Karpas-422 (cell line): Measurements from ENCODE around the gene HOXA10. TPM values are rescaled to one million over a fixed set of nuclear protein-coding genes. Genes with fewer than 3 reads are reported as not detected.

ENCODE experiments used
- DNase-seq: peaks from one replicate; pipeline ENCODE4 v3.0.0-alpha.2; 2015
- H2AFZ ChIP-seq: fragments of 200-600 bp; sonication (generic); 2 replicates; pipeline ENCODE4 v1.6.1; 2014; ENCODE audit warnings: antibody characterized with exemption, low read length, mixed read lengths
- H3K27ac ChIP-seq: fragments of 200-600 bp; sonication (generic); 2 replicates; pipeline ENCODE4 v1.5.1; 2014; ENCODE audit warnings: mild to moderate bottlenecking, low read length, moderate library complexity
- H3K27me3 ChIP-seq: fragments of 200-600 bp; sonication (generic); 2 replicates; pipeline ENCODE4 v1.6.1; 2014; ENCODE audit warnings: low read length, mixed read lengths
- H3K36me3 ChIP-seq: fragments of 200-600 bp; sonication (generic); 2 replicates; pipeline ENCODE4 v1.6.1; 2014; ENCODE audit warnings: low read length, mixed read lengths; ENCODE audit not compliant: insufficient read depth
- H3K4me1 ChIP-seq: fragments of 200-600 bp; sonication (generic); 2 replicates; pipeline ENCODE4 v1.6.1; 2014; ENCODE audit warnings: mild to moderate bottlenecking, low read length, mixed read lengths
- H3K4me2 ChIP-seq: fragments of 200-600 bp; sonication (generic); 2 replicates; pipeline ENCODE4 v1.6.1; 2014; ENCODE audit warnings: low read length, low read depth, mild to moderate bottlenecking; ENCODE audit not compliant: poor library complexity, severe bottlenecking
- H3K4me3 ChIP-seq: fragments of 200-600 bp; sonication (generic); 2 replicates; pipeline ENCODE4 v1.5.1; 2014; ENCODE audit warnings: mild to moderate bottlenecking, antibody characterized with exemption, low read length, mixed read lengths
- H3K79me2 ChIP-seq: fragments of 200-600 bp; sonication (generic); 2 replicates; pipeline ENCODE4 v1.6.1; 2014; ENCODE audit warnings: mild to moderate bottlenecking, low read length, mixed read lengths
- H3K9ac ChIP-seq: fragments of 200-600 bp; sonication (generic); 2 replicates; pipeline ENCODE4 v1.6.0; 2014; ENCODE audit warnings: low read length
- H3K9me2 ChIP-seq: fragments of 200-600 bp; sonication (generic), shearing (Covaris generic); replicated peaks from 2 replicates; pipeline ENCODE4 v1.6.0; 2014; ENCODE audit warnings: mild to moderate bottlenecking, low read length, moderate library complexity; ENCODE audit not compliant: insufficient read depth
- H3K9me3 ChIP-seq: fragments of 300-700, 200-600 bp; sonication (generic); 2 replicates; pipeline ENCODE4 v1.6.1; 2014; ENCODE audit warnings: low read length, mixed read lengths
- H4K20me1 ChIP-seq: fragments of 200-600 bp; sonication (generic); 2 replicates; pipeline ENCODE4 v1.6.1; 2014; ENCODE audit warnings: mild to moderate bottlenecking, antibody characterized with exemption, low read length, low read depth; ENCODE audit not compliant: insufficient read depth
- total RNA-seq: library from RNA; depleted of rRNA; stranded (reverse); fragments of >200 nt; shearing (Covaris generic); gene quantifications from 2 replicates; pipeline ENCODE4 v1.2.3, GENCODE V29; 2014; ENCODE audit warnings: low replicate concordance

HOXA10 gene
- total RNA-seq, 1 experiment from 2014 or later = not detected

GRCh38 chr7:27145165-27145913 is 28.8 kb downstream of the HOXA10 start:
- no peak overlapping the region for H2AFZ ChIP-seq
- H3K36me3 ChIP-seq = peaks cover 11% of the 10 kb centered on the region; the same call in 1 of the 2 replicates
- H3K9me3 ChIP-seq = no peaks in the 10 kb centered on the region
- H3K27ac ChIP-seq = no peak overlapping the region
- H4K20me1 ChIP-seq = no peaks in the 10 kb centered on the region
- H3K4me3 ChIP-seq = no peak overlapping the region
- no peak overlapping the region for H3K4me2 ChIP-seq
- no peaks in the 10 kb centered on the region for H3K27me3 ChIP-seq
- peaks cover 16% of the 10 kb centered on the region for H3K4me1 ChIP-seq
- H3K79me2 ChIP-seq = peaks cover 35% of the 10 kb centered on the region
- no peak overlapping the region for H3K9ac ChIP-seq
- H3K9me2 ChIP-seq = no peaks in the 10 kb centered on the region
- DNase-seq = no peak

- H3K27ac ChIP-seq = no peak overlapping the region
- peaks cover 16% of the 10 kb centered on the region for H3K4me1 ChIP-seq
- H3K9me2 ChIP-seq = no peaks in the 10 kb centered on the region
- no peak overlapping the region for H2AFZ ChIP-seq
- H3K9me3 ChIP-seq = no peaks in the 10 kb centered on the region
- no peak overlapping the region for H3K4me3 ChIP-seq
- H3K4me2 ChIP-seq = no peak overlapping the region
- no peak overlapping the region for H3K9ac ChIP-seq
- H4K20me1 ChIP-seq = no peaks in the 10 kb centered on the region
- H3K36me3 ChIP-seq = peaks cover 11% of the 10 kb centered on the region; the same call in 1 of the 2 replicates
- H3K27me3 ChIP-seq = no peaks in the 10 kb centered on the region
- peaks cover 29% of the 10 kb centered on the region for H3K79me2 ChIP-seq
- DNase-seq = no peak
Measured at GRCh38 chr7:27144781-27145164, 29.3 kb downstream of the HOXA10 start.

DNA sequence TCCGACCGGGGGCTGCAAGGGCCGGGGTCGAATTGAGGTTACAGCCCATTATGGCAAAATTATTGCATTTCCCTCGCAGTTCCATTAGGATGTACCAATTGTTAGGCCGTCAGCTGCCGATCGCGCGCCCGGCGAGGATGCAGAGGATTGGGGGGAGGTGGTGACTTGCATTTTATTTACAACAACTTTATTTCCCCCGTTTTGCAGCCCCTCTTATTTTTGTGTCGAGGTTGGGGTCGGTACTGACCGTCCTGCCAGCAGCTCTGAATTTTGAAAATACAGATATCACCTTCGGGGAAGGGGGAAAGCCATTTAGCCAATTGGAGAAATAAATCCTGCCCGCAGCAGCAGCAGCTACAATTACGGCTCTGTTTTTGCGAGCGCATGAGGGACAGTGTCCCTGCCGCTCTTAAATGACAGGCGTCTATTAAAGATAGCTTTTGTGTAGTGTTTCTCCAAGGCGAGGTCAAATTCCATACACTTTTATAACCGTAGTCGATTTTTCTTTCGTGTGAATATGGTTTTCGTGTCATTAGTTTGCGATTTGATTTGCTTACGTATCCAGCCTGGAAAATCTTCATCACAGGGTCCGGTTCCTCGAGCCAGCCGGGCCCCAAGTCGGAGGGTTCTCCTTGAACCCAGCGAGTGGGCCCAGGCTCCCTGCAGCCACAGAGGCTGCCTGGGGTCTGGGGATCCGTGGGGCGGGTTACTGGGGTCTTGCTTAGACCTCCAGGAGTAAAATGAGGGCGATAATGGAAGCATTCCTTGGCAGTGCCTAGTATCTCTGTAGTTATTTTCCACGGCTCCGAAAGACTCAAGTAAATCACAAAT is 30.0 kb downstream of the HOXA10 start:
- H3K4me1 ChIP-seq = peaks cover 13% of the 10 kb centered on the region
- H4K20me1 ChIP-seq = no peaks in the 10 kb centered on the region
- no peaks in the 10 kb centered on the region for H3K9me3 ChIP-seq
- H2AFZ ChIP-seq = no peak overlapping the region
- H3K9me2 ChIP-seq = no peaks in the 10 kb centered on the region
- no peaks in the 10 kb centered on the region for H3K27me3 ChIP-seq
- peaks cover 11% of the 10 kb centered on the region; the same call in 1 of the 2 replicates for H3K36me3 ChIP-seq
- no peak overlapping the region for H3K27ac ChIP-seq
- H3K4me2 ChIP-seq = no peak overlapping the region
- H3K4me3 ChIP-seq = no peak overlapping the region
- DNase-seq = no peak
- H3K9ac ChIP-seq = no peak overlapping the region
- H3K79me2 ChIP-seq = peaks cover 23% of the 10 kb centered on the region

DNA sequence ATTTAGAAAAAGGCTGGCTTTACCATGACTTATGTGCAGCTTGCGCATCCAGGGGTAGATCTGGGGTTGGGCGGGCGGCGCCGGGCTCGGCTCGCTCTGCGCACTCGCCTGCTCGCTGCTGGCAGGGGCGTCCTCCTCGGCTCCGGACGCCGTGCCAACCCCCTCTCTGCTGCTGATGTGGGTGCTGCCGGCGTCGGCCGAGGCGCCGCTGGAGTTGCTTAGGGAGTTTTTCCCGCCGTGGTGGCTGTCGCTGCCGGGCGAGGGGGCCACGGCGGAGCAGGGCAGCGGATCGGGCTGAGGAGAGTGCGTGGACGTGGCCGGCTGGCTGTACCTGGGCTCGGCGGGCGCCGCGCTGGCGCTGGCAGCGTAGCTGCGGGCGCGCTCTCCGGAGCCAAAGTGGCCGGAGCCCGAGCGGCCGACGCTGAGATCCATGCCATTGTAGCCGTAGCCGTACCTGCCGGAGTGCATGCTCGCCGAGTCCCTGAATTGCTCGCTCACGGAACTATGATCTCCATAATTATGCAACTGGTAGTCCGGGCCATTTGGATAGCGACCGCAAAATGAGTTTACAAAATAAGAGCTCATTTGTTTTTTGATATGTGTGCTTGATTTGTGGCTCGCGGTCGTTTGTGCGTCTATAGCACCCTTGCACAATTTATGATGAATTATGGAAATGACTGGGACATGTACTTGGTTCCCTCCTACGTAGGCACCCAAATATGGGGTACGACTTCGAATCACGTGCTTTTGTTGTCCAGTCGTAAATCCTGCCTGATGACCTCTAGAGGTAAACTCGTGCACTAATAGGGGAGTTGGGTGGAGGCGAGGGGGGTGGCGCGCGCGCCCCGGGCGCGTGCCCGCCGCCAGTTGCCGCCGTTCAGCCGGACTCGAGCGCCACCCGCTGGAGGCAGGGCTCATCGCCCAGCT is 30.8 kb downstream of the HOXA10 start, which contains the start of gene HOXA5:
HOXA5 (minus strand) TSS at position 659 of the 927 bp plus-strand sequence; CDS start at position 585, 74 bp downstream.
- Histone ChIP-seq H3K4me3 (no peak within 1 kb of the TSS), H3K27me3 (no peaks in the 10 kb centered on the region), H3K4me2 (no peak within 1 kb of the TSS), H4K20me1 (no peaks in the 10 kb centered on the region), H3K79me2 (peaks cover 14% of the 10 kb centered on the region), H3K9ac (no peak within 1 kb of the TSS), H2AFZ (no peak within 1 kb of the TSS), H3K9me2 (no peaks in the 10 kb centered on the region), H3K9me3 (no peaks in the 10 kb centered on the region), H3K36me3 (peaks cover 13% of the 10 kb centered on the region; the same call in 1 of the 2 replicates), H3K4me1 (peaks cover 4% of the 10 kb centered on the region), H3K27ac (no peak within 1 kb of the TSS)
- DNase-seq = no peak

- Histone ChIP-seq H3K9me2 (no peaks in the 10 kb centered on the region), H3K9ac (no peak overlapping the region), H3K79me2 (peaks cover 10% of the 10 kb centered on the region; the same call in 1 of the 2 replicates), H3K4me1 (no peaks in the 10 kb centered on the region), H3K27me3 (no peaks in the 10 kb centered on the region), H2AFZ (no peak overlapping the region), H3K4me3 (no peak overlapping the region), H4K20me1 (no peaks in the 10 kb centered on the region), H3K4me2 (no peak overlapping the region), H3K36me3 (peaks cover 19% of the 10 kb centered on the region; the same call in 1 of the 2 replicates), H3K9me3 (no peaks in the 10 kb centered on the region), H3K27ac (no peak overlapping the region)
- DNase-seq = no peak
Measured at GRCh38 chr7:27142580-27143022, 31.5 kb downstream of the HOXA10 start.

DNA sequence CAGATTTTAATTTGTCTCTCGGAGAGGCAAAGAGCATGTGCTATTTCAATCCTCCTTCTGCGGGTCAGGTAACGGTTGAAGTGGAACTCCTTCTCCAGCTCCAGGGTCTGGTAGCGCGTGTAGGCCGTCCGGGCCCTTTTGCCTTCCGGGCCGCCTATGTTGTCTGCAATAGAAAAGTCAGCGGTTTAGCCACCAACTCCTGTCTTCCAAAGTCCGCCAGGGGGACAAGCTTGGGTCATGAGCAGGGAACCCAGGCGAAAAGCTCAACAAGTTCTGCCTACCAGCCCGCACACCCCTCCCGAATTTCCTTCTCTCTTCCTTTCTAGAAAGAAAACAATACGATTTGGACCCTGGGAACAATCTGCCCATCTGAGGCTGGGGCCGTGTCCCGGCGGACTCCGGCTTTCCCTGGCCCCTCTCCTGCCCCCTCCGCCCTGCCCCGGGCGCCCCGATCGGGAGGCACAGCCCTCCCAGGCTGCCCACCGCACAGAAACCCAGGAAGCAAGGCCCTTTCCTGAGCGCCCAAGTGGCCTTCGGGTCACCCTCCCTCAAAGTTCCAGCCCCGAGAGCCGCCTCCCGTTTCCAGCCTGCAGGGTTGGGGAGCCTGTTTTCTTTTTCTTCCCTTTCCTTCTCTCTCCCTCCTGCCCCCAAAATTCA is 32.1 kb downstream of the HOXA10 start:
- H3K36me3 ChIP-seq = peaks cover 20% of the 10 kb centered on the region; the same call in 1 of the 2 replicates
- no peaks in the 10 kb centered on the region for H3K9me2 ChIP-seq
- no peaks in the 10 kb centered on the region for H3K27me3 ChIP-seq
- no peak overlapping the region for H3K4me3 ChIP-seq
- no peak overlapping the region for H3K9ac ChIP-seq
- no peaks in the 10 kb centered on the region for H3K4me1 ChIP-seq
- H3K27ac ChIP-seq = no peak overlapping the region
- H3K79me2 ChIP-seq = peaks cover 7% of the 10 kb centered on the region; the same call in 1 of the 2 replicates
- no peaks in the 10 kb centered on the region for H3K9me3 ChIP-seq
- no peak overlapping the region for H2AFZ ChIP-seq
- no peaks in the 10 kb centered on the region for H4K20me1 ChIP-seq
- no peak for DNase-seq
- no peak overlapping the region for H3K4me2 ChIP-seq

DNA sequence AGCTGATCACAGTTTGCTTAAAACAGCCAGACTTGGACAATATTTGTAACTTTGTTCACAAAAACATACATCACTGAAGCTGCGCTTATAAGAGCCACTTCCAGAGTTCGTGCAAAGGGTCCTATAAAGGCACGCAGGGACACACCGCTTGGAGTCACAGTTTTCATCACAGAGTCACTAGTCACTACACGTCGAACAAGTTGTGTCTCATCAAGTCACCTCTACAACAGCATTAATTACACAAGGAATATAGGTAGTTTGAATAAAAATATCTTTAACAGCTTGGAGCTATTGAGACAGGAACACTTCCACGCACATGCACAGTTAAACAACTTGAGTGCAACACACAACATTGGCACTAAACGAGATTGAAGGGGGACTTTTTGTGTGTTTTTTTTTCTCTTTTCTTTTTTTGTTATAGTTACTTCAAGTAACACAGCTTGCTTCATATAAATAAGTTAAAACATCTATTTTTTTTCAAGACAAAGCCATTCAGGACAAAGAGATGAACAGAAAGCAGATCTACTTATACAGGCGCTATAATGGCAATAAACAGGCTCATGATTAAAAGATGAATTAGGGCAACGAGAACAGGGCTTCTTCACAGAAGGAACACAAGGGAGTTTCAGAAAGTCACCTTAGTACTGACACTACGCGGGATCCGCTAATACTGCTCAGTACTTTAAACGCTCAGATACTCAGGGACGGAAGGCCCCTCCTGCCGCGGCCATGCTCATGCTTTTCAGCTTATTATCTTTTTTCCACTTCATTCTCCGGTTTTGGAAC is 32.8 kb downstream of the HOXA10 start:
- Histone ChIP-seq H3K27ac (no peak overlapping the region), H2AFZ (no peak overlapping the region), H4K20me1 (no peaks in the 10 kb centered on the region), H3K79me2 (peaks cover 5% of the 10 kb centered on the region; the same call in 1 of the 2 replicates), H3K9ac (no peak overlapping the region), H3K4me1 (no peaks in the 10 kb centered on the region), H3K4me3 (no peak overlapping the region), H3K9me2 (no peaks in the 10 kb centered on the region), H3K9me3 (no peaks in the 10 kb centered on the region), H3K27me3 (no peaks in the 10 kb centered on the region), H3K36me3 (peaks cover 20% of the 10 kb centered on the region; the same call in 1 of the 2 replicates), H3K4me2 (no peak overlapping the region)
- no peak for DNase-seq
